HUDEP-2 (cell line): ENCODE measurements around the gene TENM4.

Experiments used
- DNase-seq, 76 experiments: peaks; one replicate each; lab custom pipeline; 2025; ENCODE audit not compliant: unreplicated experiment in 76 of 76; lab: John Stamatoyannopoulos, UW

Gene TENM4

GRCh38 chr11:79261684-79262083, 179.1 kb downstream of the TENM4 start:
- no peak for DNase-seq

- no peak for DNase-seq
Observed at GRCh38 chr11:79259800-79260199, 181.0 kb downstream of the TENM4 start.

DNA sequence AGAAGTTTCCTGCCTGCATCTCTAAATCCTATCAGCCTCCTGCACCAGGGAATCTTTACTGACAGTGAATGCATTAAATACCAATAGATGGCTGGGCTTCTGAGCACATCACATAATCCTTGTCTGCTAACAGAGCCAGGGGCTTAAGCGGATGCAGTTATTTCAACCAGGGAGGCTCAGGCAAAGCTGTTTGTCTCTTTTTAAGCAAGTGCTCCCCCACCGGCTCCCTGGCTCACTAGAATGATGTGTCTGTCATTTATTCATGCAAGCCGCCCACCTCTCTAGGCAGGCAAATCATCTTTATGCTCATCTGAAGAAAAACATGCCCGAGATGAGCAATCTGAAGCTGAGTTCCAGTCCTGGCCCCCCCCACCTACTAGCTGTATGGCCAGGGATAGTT, 182.3 kb downstream of the TENM4 start:
- DNase-seq = no peak

DNA sequence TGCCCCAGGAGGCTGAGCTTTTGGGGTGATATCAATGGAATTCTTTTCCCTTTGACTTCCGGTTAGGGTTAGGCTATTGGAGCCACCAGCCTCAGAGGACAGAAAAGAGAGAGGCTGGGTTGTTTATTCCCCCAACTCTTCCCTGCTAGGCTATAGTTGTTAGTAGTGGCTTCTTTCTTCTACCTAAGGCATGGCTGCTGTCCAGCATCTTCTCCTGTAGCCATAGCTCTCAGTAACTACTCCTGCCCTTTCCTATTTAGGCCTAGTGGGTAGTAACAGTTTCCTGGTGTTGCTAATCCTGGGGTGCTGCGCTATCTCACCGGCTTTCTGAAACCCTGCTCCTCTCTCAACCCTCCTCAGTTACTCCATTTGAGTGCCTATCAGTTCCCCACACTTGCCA, 184.9 kb downstream of the TENM4 start:
- DNase-seq = no peak

DNA sequence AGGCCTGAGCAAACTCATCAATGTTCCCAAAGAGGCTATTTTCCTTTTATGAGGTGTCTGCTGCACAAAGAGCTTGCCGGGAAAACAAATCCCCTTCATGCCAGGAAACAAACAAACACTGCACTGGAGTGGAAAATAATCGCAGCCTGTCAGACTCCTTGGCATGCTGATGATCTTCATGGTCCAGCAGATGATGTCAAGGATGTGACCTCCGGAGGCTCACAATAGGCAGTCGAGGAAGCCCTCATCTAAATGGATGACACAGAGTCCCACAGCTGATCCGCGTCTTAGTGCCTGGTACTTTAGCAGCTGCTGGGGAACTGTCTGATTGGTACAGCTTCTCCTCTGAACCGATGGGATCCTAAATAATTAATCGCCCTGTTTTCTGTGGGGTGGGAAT, 187.6 kb downstream of the TENM4 start:
- no peak for DNase-seq

GRCh38 chr11:79249295-79249993, 191.4 kb downstream of the TENM4 start:
- no peak for DNase-seq

DNA sequence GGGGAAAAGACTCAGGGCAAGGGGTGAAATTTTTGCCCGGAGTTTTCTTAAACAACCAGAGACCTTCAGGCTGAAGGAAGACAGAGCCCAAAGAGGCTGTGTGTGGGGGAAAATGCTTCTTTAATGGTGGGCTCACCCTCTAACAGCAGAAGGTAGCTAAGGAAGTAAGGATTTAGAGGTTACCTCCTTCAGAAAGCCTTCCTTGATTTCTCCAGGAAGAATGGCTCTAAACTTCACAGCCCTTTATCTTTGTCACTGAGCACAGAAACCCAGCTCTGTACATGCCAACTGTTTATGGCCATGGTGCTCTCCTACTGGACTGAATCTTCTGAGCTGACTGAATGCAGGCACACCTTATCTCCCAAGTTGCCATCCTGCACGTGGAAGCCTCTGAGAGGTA, 196.0 kb downstream of the TENM4 start:
- no peak for DNase-seq

GRCh38 chr11:79244241-79244772, 196.5 kb downstream of the TENM4 start:
- no peak for DNase-seq

DNA sequence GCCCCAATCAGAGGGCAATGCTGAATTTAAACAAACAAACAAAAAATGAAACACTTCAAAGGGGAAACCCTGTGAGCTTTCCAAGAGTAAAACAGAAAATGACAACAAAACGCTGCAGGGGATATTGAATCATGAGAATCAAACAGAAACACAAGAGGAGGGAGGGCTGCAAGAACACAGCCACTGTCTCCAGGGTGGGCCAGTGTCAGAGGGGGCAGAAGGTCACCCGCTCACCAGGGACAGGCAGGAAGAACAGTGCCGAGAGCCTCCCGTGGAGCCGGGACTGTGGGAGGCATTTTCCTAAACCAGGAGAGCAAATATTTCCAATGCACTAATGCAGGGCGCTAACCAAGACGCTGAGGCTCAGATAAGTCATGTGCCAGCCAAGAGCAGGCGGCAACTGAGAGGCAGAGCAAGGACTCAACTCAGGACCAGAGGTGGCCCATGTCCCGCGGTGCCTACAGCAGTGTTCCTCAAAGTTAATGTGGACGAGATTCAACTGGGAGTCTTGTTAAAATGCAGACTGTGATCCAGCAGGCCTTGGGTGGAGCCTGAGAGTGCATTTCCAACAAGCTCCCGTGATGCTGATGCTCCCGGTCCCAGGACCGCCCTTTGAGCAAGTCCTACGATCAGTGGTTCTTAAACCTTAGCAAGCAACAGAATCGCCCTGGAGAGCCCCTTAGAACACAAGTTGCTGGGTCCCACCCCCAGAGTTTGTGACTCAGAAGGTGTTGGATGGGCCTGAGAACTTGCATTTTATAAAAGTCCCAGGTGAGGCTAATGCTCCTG, 197.2 kb downstream of the TENM4 start:
- no peak for DNase-seq

- DNase-seq = no peak
Observed at GRCh38 chr11:79242616-79243015, 198.2 kb downstream of the TENM4 start.

DNA sequence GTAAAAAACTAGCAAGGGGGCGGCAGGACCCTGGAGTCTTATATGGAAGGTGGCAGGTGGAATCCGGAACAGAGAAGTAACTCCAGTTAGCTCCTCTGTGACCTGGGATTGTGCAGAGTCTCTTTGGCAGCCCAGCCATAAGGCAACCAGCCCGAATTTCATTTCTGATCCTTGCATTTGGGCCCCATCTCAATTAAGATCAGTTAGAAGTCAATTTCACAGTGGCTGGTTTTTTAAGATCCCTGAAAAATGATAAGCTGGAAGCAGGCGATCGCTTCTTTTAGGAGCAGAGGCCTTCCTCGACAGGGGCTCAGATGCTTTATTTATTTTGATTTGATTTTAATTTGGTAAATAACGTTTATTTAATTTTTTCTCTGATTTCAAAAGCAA, 199.0 kb downstream of the TENM4 start:
- no peak for DNase-seq

- no peak for DNase-seq
Observed at GRCh38 chr11:79241205-79241851, 199.5 kb downstream of the TENM4 start.

DNA sequence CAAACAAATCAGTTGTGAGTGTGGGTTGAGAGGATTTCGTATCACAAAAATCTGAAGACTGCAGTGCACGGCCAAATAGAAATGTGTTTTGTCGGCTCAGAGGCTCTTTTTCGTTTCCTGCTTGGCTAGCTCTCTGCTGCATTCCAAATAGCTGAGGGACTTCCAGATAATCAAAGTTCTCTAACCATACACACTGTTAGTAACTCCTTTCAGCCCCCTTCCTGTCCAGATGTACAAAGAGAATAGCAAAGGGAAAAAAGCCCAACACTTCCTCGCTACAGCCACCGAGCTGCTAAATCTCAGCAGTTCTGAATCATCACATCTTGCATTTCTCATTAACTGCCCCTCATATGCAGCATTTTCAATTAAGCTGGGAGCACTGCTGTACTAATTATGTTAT, 203.1 kb downstream of the TENM4 start:
- no peak for DNase-seq

DNA sequence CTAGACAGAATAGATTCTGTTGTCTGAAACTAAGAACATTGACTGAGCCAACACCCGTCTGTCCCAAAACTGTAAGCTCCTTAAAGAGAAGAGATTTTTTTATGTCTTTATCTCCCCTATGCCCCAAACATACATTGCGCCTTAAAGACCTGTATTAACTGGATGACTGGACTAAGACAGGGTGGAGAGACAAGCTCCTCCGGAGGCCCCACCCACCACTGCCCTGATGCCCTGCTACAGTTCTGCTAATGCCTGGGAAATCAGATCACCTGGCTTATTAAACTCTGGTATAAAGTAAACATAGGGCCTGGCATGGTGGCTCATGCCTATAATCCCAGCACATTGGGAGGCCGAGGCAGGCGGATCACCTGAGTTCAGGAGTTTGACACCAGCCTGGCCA, 203.7 kb downstream of the TENM4 start:
- no peak for DNase-seq

DNA sequence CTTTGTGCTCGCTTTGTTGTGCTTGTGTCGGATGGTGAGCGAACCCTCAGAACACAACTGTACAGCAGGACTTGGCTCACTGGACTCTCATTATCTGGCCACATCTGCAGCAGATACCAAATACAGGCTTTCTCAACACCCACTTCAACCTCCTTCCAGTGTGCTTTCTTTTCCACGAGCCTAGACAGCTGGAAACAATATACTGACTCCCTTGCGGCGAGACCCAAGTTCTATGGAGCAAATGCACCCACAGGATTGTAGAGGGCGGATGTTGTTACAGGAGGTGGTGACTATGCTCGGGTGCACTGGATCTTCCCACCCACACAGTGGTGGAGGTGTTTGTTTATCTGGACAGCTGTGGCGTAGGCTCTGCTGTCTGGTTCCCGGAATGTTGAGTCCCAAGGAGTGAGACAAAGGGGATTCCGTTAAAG, 204.3 kb downstream of the TENM4 start:
- no peak for DNase-seq

GRCh38 chr11:79235696-79236095, 205.1 kb downstream of the TENM4 start:
- DNase-seq = no peak

- DNase-seq = no peak
Observed at GRCh38 chr11:79232346-79232745, 208.5 kb downstream of the TENM4 start.

DNA sequence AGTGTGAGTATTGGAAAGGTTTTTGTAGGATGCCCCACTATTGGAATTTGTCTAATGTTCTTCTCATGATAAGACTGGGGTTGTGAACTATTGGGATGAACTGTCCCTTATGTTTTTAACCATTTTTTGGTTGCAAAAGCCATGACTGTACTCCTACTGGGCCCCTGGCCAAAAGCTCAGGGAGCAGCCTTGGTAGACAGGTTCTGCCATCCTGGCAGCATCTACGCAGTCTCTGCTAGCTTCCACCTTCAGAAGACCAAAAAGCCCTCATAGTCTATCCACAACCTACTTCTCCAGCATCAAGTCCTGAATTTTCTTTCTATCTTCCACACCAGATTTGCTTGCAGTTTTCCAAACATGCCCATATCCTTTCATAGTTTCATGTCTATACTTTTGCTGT, 211.8 kb downstream of the TENM4 start:
- no peak for DNase-seq

- no peak for DNase-seq
Observed at GRCh38 chr11:79227767-79228755, 212.8 kb downstream of the TENM4 start.

GRCh38 chr11:79227308-79227707, 213.5 kb downstream of the TENM4 start:
- no peak for DNase-seq
